ENCODE data around the gene VPS33B. TPM values are rescaled to one million over a fixed set of nuclear protein-coding genes. Genes with fewer than 3 reads are reported as not detected.

VPS33B gene
- polyA plus RNA-seq, 2 of the 4 experiments (the other 2 are of a cell fraction): 11.1 to 17.9 TPM

- peak in 1 of 2 experiments; percentile 73 for DNase-seq (ENCODE audit: low read depth in 1 of 2, low spot score in 1 of 2)
- Histone ChIP-seq H3K4me1 (no peaks in the 10 kb centered on the region), H3K27ac (no peak overlapping the region), H3K4me3 (no peak overlapping the region), H3K9me3 (no peaks in the 10 kb centered on the region), H3K4me2 (peak overlapping the region; percentile 61)
- POLR2A ChIA-PET: interaction anchor here (1.8 kb wide), 1 partner anchor 12 kb away, joined by 7 read pairs; no protein-coding TSS in a partner anchor
- no peak for TF ChIP-seq JUN (IDR thresholded peaks at IDR 0.05)
- no peak for TF ChIP-seq FOSL2 (IDR thresholded peaks at IDR 0.05)
- no peak for TF ChIP-seq FOSL2 (CRISPR knock-in tag; IDR thresholded peaks at IDR 0.05)
- TF ChIP-seq MAX (IDR thresholded peaks at IDR 0.05): peak; percentile 37; the same call in 1 of the 2 replicates
- TF ChIP-seq CTCF (IDR thresholded peaks at IDR 0.05): peak; percentile 62
- no peak for TF ChIP-seq HES2 (IDR thresholded peaks at IDR 0.05)
- peak; percentile 52 to 60 for TF ChIP-seq RAD21 (conservative IDR thresholded peaks at IDR 0.05 in 1 of 2, IDR thresholded peaks at IDR 0.05 in 1 of 2)
- peak; percentile 33; the same call in 2 of the 3 replicates for TF ChIP-seq SMC3 (IDR thresholded peaks at IDR 0.05)
- TF ChIP-seq TP53 (CRISPR knock-in tag; IDR thresholded peaks at IDR 0.05): no peak
- CTCF ChIA-PET: interaction anchor here (0.6 to 6.2 kb wide), 22 partner anchors 9 to 662 kb away, joined by 3 to 71 read pairs (median 6); partner anchors contain the start of genes HDDC3, PRC1, RCCD1 and UNC45A
- WGBS (ENCODE audit: missing lambda C conversion rate): 40% methylated on average over 12 of the region's 12 CpGs
- ATAC-seq: peak; percentile 76 to 88; a peak in 5 of 6 replicates
- FAIRE-seq: no peak
These were observed 10.8 kb upstream of the VPS33B start for GRCh38 chr15:91032919-91033803.

GRCh38 chr15:91031796-91032195, 9.4 kb upstream of the VPS33B start:
- TF ChIP-seq RNF2 (IDR thresholded peaks at IDR 0.05; ENCODE audit: borderline replicate concordance, low read depth): no peak
- no peak for TF ChIP-seq MAFK (IDR thresholded peaks at IDR 0.05; ENCODE audit: partially characterized antibody)
- TF ChIP-seq CBX8 (IDR thresholded peaks at IDR 0.05): no peak
- TF ChIP-seq SREBF2 (IDR thresholded peaks at IDR 0.05): no peak
- no peak for TF ChIP-seq USF2 (IDR thresholded peaks at IDR 0.05)
- no peak for TF ChIP-seq GATA3 (IDR thresholded peaks at IDR 0.05; ENCODE audit: borderline replicate concordance)
- TF ChIP-seq HOXA7 (CRISPR knock-in tag; IDR thresholded peaks at IDR 0.05): no peak
- no peak for TF ChIP-seq CHD2 (IDR thresholded peaks at IDR 0.05; ENCODE audit: low read length, partially characterized antibody)
- ChIA-PET CTCF (interaction anchor here (0.7 to 6.2 kb wide), 7 partner anchors 10 to 129 kb away, joined by 3 to 71 read pairs (median 33); partner anchors contain the start of genes HDDC3, RCCD1, UNC45A and VPS33B), POLR2A (no interaction called here)
- ATAC-seq (no peak), FAIRE-seq (no peak), DNase-seq (ENCODE audit: low read depth in 1 of 2, low spot score in 1 of 2) (no peak)
- 85% methylated on average over 10 of the region's 10 CpGs for WGBS (ENCODE audit: missing lambda C conversion rate)
- no peak overlapping the region for H3K4me3 ChIP-seq
- no peaks in the 10 kb centered on the region for H3K4me1 ChIP-seq
- H3K27ac ChIP-seq: no peak overlapping the region
- no peaks in the 10 kb centered on the region for H3K9me3 ChIP-seq
- no peak overlapping the region for H3K4me2 ChIP-seq

- no peaks in the 10 kb centered on the region for H3K9me3 ChIP-seq
- H3K4me1 ChIP-seq: peaks cover 5% of the 10 kb centered on the region; the same call in 1 of the 3 replicates
- CTCF ChIA-PET: interaction anchor here (0.7 to 2.7 kb wide), 5 partner anchors 8 to 244 kb away, joined by 3 to 12 read pairs (median 3); no protein-coding TSS in a partner anchor
- H3K27ac ChIP-seq: no peak overlapping the region
- FAIRE-seq (no peak), DNase-seq (ENCODE audit: low read depth in 1 of 2, low spot score in 1 of 2) (no peak), ATAC-seq (no peak)
- H3K4me3 ChIP-seq: no peak overlapping the region
- POLR2A ChIA-PET: no interaction called here
- TF ChIP-seq EHF (CRISPR knock-in tag; IDR thresholded peaks at IDR 0.05) (no peak), MAFK (IDR thresholded peaks at IDR 0.05; ENCODE audit: partially characterized antibody) (no peak), NFE2L2 (conservative IDR thresholded peaks at IDR 0.05; ENCODE audit: low read length) (no peak), FOXS1 (CRISPR knock-in tag; IDR thresholded peaks at IDR 0.05) (no peak)
- WGBS (ENCODE audit: missing lambda C conversion rate): 21% methylated on average over 1 of the region's 1 CpG
- H3K4me2 ChIP-seq: no peak overlapping the region
These were observed 5.3 kb upstream of the VPS33B start for GRCh38 chr15:91027677-91028076.
